Stomach (tissue), 9 donors: ENCODE measurements around the gene SMARCC1. TPM values are rescaled to one million over a fixed set of nuclear protein-coding genes. Genes with fewer than 3 reads are reported as not detected.
A peak's percentile ranks its signal among the peaks of the same experiment; 100 is the strongest.

Experiments
- DNase-seq, 2 donors: peaks; one replicate each; pipeline versions ENCODE4 v3.0.0 to v3.0.0-alpha.2; 2013 to 2019
- H3K27ac ChIP-seq, 5 donors: fragments of 200-600 bp in 4 of 5; sonication (generic) in 4 of 5; one replicate each; pipeline ENCODE4 v1.5.1; 2013 to 2019; ENCODE audit warnings: mild to moderate bottlenecking in 1 of 5, moderate library complexity in 1 of 5
- H3K27me3 ChIP-seq, 3 donors: fragments of 200-600 bp; sonication (generic); one replicate each; pipeline ENCODE4 v1.5.1; 2017 to 2019; ENCODE audit warnings: mixed run types in 1 of 3
- H3K36me3 ChIP-seq, 4 donors: fragments of 200-600 bp; sonication (generic); 1 replicate in 3 of 4; 2 replicates in 1 of 4; pipeline ENCODE4 v1.5.1; 2016 to 2019
- H3K4me1 ChIP-seq, 4 donors: fragments of 200-600 bp; sonication (generic); one replicate each; pipeline ENCODE4 v1.5.1; 2016 to 2019
- H3K4me3 ChIP-seq, 4 donors: fragments of 200-600 bp; sonication (generic) in 3 of 4; one replicate each; pipeline ENCODE4 v1.5.1; 2016 to 2019; ENCODE audit warnings: mild to moderate bottlenecking in 1 of 4
- H3K9me3 ChIP-seq, 4 donors: fragments of 200-600 bp; sonication (generic); one replicate each; pipeline ENCODE4 v1.5.1; 2016 to 2019
- CTCF ChIP-seq, 7 experiments: fragments of 450-650 bp in 4 of 7; fragments of 200-600 bp in 3 of 7; sonication (generic) in 3 of 7; IDR thresholded peaks; one replicate each; pipeline ENCODE4 v1.5.1; 2016 to 2019; ENCODE audit warnings: antibody characterized with exemption in 7 of 7, control low read depth in 2 of 7, mild to moderate bottlenecking in 1 of 7
- EP300 ChIP-seq: sonication (generic); formaldehyde crosslinking; IDR thresholded peaks from one replicate; pipeline ENCODE4 v1.6.1; 2017; ENCODE audit warnings: antibody characterized with exemption
- POLR2A ChIP-seq, 4 donors: fragments of 450-650 bp; IDR thresholded peaks; one replicate each; pipeline ENCODE4 v1.6.1; 2016; ENCODE audit warnings: antibody characterized with exemption in 4 of 4, control low read depth in 2 of 4, mild to moderate bottlenecking in 1 of 4, moderate library complexity in 1 of 4
- POLR2AphosphoS5 ChIP-seq, 3 donors: sonication (generic); formaldehyde crosslinking; IDR thresholded peaks; one replicate each; pipeline ENCODE4 v1.6.1; 2016; ENCODE audit warnings: antibody characterized with exemption in 3 of 3
- WGBS, 5 donors: extraction: QIAGEN DNeasy Blood & Tissue Kit in 3 of 5; methylation state at CpG; one replicate each; pipeline versions ENCODE4 v1.1.5 to v1.1.7; 2013 to 2018; 5-methylcytosine and 5-hydroxymethylcytosine counted together
- intact Hi-C: fragments of 100-400 bp; cut with DNase I; formaldehyde crosslinking; loops from one replicate; pipeline ENCODE4 v1.15.1; 2023; ENCODE audit warnings: low total_unique reads
- polyA plus RNA-seq, 3 donors: library from polyadenylated mRNA; stranded (reverse); fragments of 200-250 nt; gene quantifications; one replicate each; pipeline ENCODE4 v1.2.3, GENCODE V29; 2013
- total RNA-seq, 5 donors: library from RNA; depleted of rRNA; stranded (reverse); fragments of >200 nt; gene quantifications; one replicate each; pipeline versions ENCODE4 v1.1.0 to v1.2.3, GENCODE V29; 2014 to 2016
- donor health status: healthy with polysubstance abuse.
- donor health status: Bipolar disorder and iron deficiency.
- donor health status: healthy.

SMARCC1 gene
- total and polyA plus RNA-seq, 8 donors, result 8.6 to 64.3 (median 27.3) TPM

GRCh38 chr3:47791193-47791855 is 9.6 kb upstream of the SMARCC1 start:
- WGBS, 5 donors, result 90 to 93% (median 92%) methylated on average over 16 of the region's 16 CpGs
- no peak overlapping the region for H3K27ac ChIP-seq
- H3K4me3 ChIP-seq, result no peak overlapping the region
- no peak for TF ChIP-seq CTCF (IDR thresholded peaks at IDR 0.05)
- no peak for TF ChIP-seq POLR2A (IDR thresholded peaks at IDR 0.05)
- TF ChIP-seq POLR2AphosphoS5 (IDR thresholded peaks at IDR 0.05), result no peak
- no peak for TF ChIP-seq EP300
- H3K27me3 ChIP-seq, result no peaks in the 10 kb centered on the region
- peaks cover 0 to 7% (median 2%) of the 10 kb centered on the region in 4 donors for H3K4me1 ChIP-seq
- intact Hi-C loops, result loop anchor here (5.0 kb wide), 1 partner anchor 269 kb away; no protein-coding TSS in a partner anchor
- DNase-seq, result no peak
- H3K9me3 ChIP-seq, result no peaks in the 10 kb centered on the region
- H3K36me3 ChIP-seq, result no peaks in the 10 kb centered on the region

GRCh38 chr3:47783673-47784072 is 2.0 kb upstream of the SMARCC1 start:
- Histone ChIP-seq H3K27me3 (no peaks in the 10 kb centered on the region), H3K9me3 (no peaks in the 10 kb centered on the region), H3K36me3 (no peaks in the 10 kb centered on the region), H3K4me3 (no peak overlapping the region), H3K4me1 (peaks cover 25 to 35% (median 32%) of the 10 kb centered on the region in 4 donors), H3K27ac (peak overlapping the region in 1 of 5 donors; percentile 97)
- no peak for TF ChIP-seq EP300
- intact Hi-C loops, result no loop called here
- DNase-seq, result no peak

GRCh38 chr3:47782446-47783308 is 984 bp upstream of the SMARCC1 start:
- Histone ChIP-seq H3K27ac (peak overlapping the region; percentile 86 to 98 (median 98)), H3K27me3 (no peaks in the 10 kb centered on the region), H3K9me3 (no peaks in the 10 kb centered on the region), H3K4me3 (peak overlapping the region; percentile 80 to 99 (median 96)), H3K36me3 (no peaks in the 10 kb centered on the region), H3K4me1 (peaks cover 27 to 45% (median 36%) of the 10 kb centered on the region in 4 donors)
- intact Hi-C loops, result no loop called here
- TF ChIP-seq POLR2A (IDR thresholded peaks at IDR 0.05) (no peak), POLR2AphosphoS5 (IDR thresholded peaks at IDR 0.05) (no peak), EP300 (no peak), CTCF (IDR thresholded peaks at IDR 0.05) (no peak)
- WGBS, 5 donors, result 54 to 61% (median 55%) methylated on average over 23 of the region's 23 CpGs
- no peak for DNase-seq

GRCh38 chr3:47780741-47781684 is 680 bp downstream of the SMARCC1 start:
- intact Hi-C loops, result no loop called here
- Histone ChIP-seq H3K27ac (peak overlapping the region; percentile 95 to 98 (median 98)), H3K27me3 (no peaks in the 10 kb centered on the region), H3K4me1 (peaks cover 27 to 61% (median 48%) of the 10 kb centered on the region in 4 donors), H3K36me3 (no peaks in the 10 kb centered on the region), H3K9me3 (no peaks in the 10 kb centered on the region), H3K4me3 (peak overlapping the region; percentile 80 to 99 (median 96))
- TF ChIP-seq EP300, result no peak
- no peak for TF ChIP-seq POLR2A (IDR thresholded peaks at IDR 0.05)
- no peak for TF ChIP-seq CTCF (IDR thresholded peaks at IDR 0.05)
- TF ChIP-seq POLR2AphosphoS5 (IDR thresholded peaks at IDR 0.05), result no peak
- peak; percentile 63 to 87 for DNase-seq
- 0 to 1% (median 0%) methylated on average over 33 to 54 of the region's 54 CpGs for WGBS, 5 donors
